Gastroesophageal sphincter (tissue), 3 donors: ENCODE results near the gene DTHD1.

Experiments used
- CTCF ChIP-seq, 4 experiments: fragments of 200-600 bp in 2 of 4; fragments of 450-650 bp in 2 of 4; sonication (generic) in 1 of 4; IDR thresholded peaks; one replicate each; pipeline ENCODE4 v1.5.1; 2017 to 2019; ENCODE audit warnings: antibody characterized with exemption in 4 of 4, mild to moderate bottlenecking in 2 of 4, moderate library complexity in 2 of 4
- EP300 ChIP-seq: sonication (generic); formaldehyde crosslinking; IDR thresholded peaks from one replicate; pipeline ENCODE4 v1.6.1; 2017; ENCODE audit warnings: antibody characterized with exemption, mild to moderate bottlenecking
- POLR2A ChIP-seq, 2 donors: fragments of 450-650 bp; IDR thresholded peaks; one replicate each; pipeline ENCODE4 v1.6.1; 2017; ENCODE audit warnings: antibody characterized with exemption in 2 of 2, mild to moderate bottlenecking in 2 of 2, moderate library complexity in 1 of 2
- POLR2AphosphoS5 ChIP-seq: sonication (generic); formaldehyde crosslinking; IDR thresholded peaks from one replicate; pipeline ENCODE4 v1.6.1; 2017; ENCODE audit warnings: antibody characterized with exemption

- TF ChIP-seq POLR2AphosphoS5 (no peak), CTCF (IDR thresholded peaks at IDR 0.05) (no peak), EP300 (no peak), POLR2A (IDR thresholded peaks at IDR 0.05) (no peak)
Measured at GRCh38 chr4:36388710-36389109, 107.3 kb downstream of the DTHD1 start.
